AG04450 (cell line): Measurements from ENCODE around the gene MTFP1. TPM values are rescaled to one million over a fixed set of nuclear protein-coding genes. Genes with fewer than 3 reads are reported as not detected.
"Not testable (repeated sequence)": the region's sequence is repeated elsewhere in the genome, so short reads cannot be mapped to it uniquely, and the experiment has no call there.

Experiments
- CTCF ChIA-PET: fragments of 300-600, 350-600 bp; formaldehyde crosslinking; extraction: SDS; loops from one replicate; lab custom pipeline; 2022; ENCODE audit warnings: antibody characterized with exemption, inconsistent platforms; lab: Charles Lee
- POLR2A ChIA-PET: fragments of 350-600 bp; formaldehyde crosslinking; extraction: SDS; loops from one replicate; lab custom pipeline; 2021; ENCODE audit warnings: antibody characterized with exemption, inconsistent platforms; lab: Yijun Ruan, JAX
- DNase-seq: peaks from one replicate; pipeline ENCODE4 v3.0.0-alpha.2; 2011; ENCODE audit warnings: low read depth, low spot score
- H3K27ac ChIP-seq: one replicate; pipeline ENCODE4 v1.5.1; 2012; ENCODE audit warnings: low read depth, low read length, control low read depth
- H3K27me3 ChIP-seq: one replicate; pipeline ENCODE4 v1.6.0; 2012; ENCODE audit warnings: low read length; ENCODE audit not compliant: control insufficient read depth, insufficient read depth
- H3K4me3 ChIP-seq: 2 replicates; pipeline ENCODE4 v1.5.1; 2011; ENCODE audit warnings: mild to moderate bottlenecking, low read depth, low read length, control low read depth
- H3K9me3 ChIP-seq: 2 replicates; pipeline ENCODE4 v1.5.1; 2012; ENCODE audit warnings: low read length; ENCODE audit not compliant: control insufficient read depth, insufficient read depth
- CTCF ChIP-seq: IDR thresholded peaks from 2 replicates; pipeline ENCODE4 v1.5.1; 2011; ENCODE audit warnings: low read depth, low read length, control low read depth, inconsistent platforms
- polyA plus RNA-seq: library from polyadenylated mRNA; depleted of rRNA; stranded (reverse); fragments of >200 nt; gene quantifications from 2 replicates; pipeline ENCODE4 v1.2.3, GENCODE V29; 2011

Gene MTFP1
- polyA plus RNA-seq, 1 experiment, result 4.1 TPM

GRCh38 chr22:30445438-30446145, 20.0 kb downstream of the MTFP1 start:
- POLR2A ChIA-PET, result no interaction called here

GRCh38 chr22:30447656-30448055, 22.1 kb downstream of the MTFP1 start:
- no peak for DNase-seq
- no peak for TF ChIP-seq CTCF
- no peak overlapping the region for H3K27ac ChIP-seq
- no peaks in the 10 kb centered on the region; the same call in 1 of the 2 replicates for H3K9me3 ChIP-seq
- H3K4me3 ChIP-seq, result no peak overlapping the region
- peaks cover 7% of the 10 kb centered on the region for H3K27me3 ChIP-seq
- CTCF ChIA-PET, result interaction anchor here (0.6 kb wide), 1 partner anchor 693 kb away, joined by 3 read pairs; the partner anchor contains the start of gene PLA2G3
- POLR2A ChIA-PET, result no interaction called here

More at GRCh38 chr22:30445438-30446145, 20.0 kb downstream of the MTFP1 start:
- CTCF ChIA-PET, result interaction anchor here (0.7 to 3.8 kb wide), 8 partner anchors 12 to 844 kb away, joined by 3 to 30 read pairs (median 4); no protein-coding TSS in a partner anchor
- Histone ChIP-seq H3K27ac (no peak overlapping the region), H3K4me3 (no peak overlapping the region), H3K9me3 (no peaks in the 10 kb centered on the region; the same call in 1 of the 2 replicates), H3K27me3 (peaks cover under 1% of the 10 kb centered on the region)
- TF ChIP-seq CTCF, result no peak
- no peak for DNase-seq

- H3K4me3 ChIP-seq, H3K27ac ChIP-seq, H3K27me3 ChIP-seq, DNase-seq, H3K9me3 ChIP-seq, CTCF ChIA-PET: not testable (repeated sequence)
- POLR2A ChIA-PET, result interaction anchor here (0.7 kb wide), 1 partner anchor 119 kb away, joined by 3 read pairs; no protein-coding TSS in a partner anchor
Observed at GRCh38 chr22:30451488-30451887, 25.9 kb downstream of the MTFP1 start.

- DNase-seq, result no peak
- TF ChIP-seq CTCF, result no peak
- Histone ChIP-seq H3K4me3 (no peak overlapping the region), H3K9me3 (no peaks in the 10 kb centered on the region; the same call in 1 of the 2 replicates), H3K27ac (no peak overlapping the region), H3K27me3 (peaks cover 13% of the 10 kb centered on the region)
- ChIA-PET POLR2A (no interaction called here), CTCF (no interaction called here)
Observed at GRCh38 chr22:30452861-30453260, 27.3 kb downstream of the MTFP1 start.

GRCh38 chr22:30453731-30454510, 28.4 kb downstream of the MTFP1 start:
- POLR2A ChIA-PET, result no interaction called here
- CTCF ChIA-PET, result no interaction called here
- peaks cover 13% of the 10 kb centered on the region for H3K27me3 ChIP-seq
- H3K9me3 ChIP-seq, result no peaks in the 10 kb centered on the region
- H3K4me3 ChIP-seq, result no peak overlapping the region
- TF ChIP-seq CTCF, result no peak
- DNase-seq, result no peak
- no peak overlapping the region for H3K27ac ChIP-seq
